Progenitor cell of endocrine pancreas (in vitro differentiated cells): ENCODE results near the gene CRMP1. TPM values are rescaled to one million over a fixed set of nuclear protein-coding genes. Genes with fewer than 3 reads are reported as not detected.

Source experiments
- DNase-seq: peaks from one replicate; pipeline ENCODE4 v3.0.0; 2021; ENCODE audit warnings: low spot score; ENCODE audit not compliant: unreplicated experiment
- H3K27ac Mint-ChIP-seq: 2 replicates; pipeline ENCODE4 v1.8.0; 2021; ENCODE audit warnings: mild to moderate bottlenecking, moderate library complexity, mixed read lengths
- H3K27me3 Mint-ChIP-seq: 2 replicates; pipeline ENCODE4 v1.8.0; 2021; ENCODE audit warnings: mixed read lengths
- H3K36me3 Mint-ChIP-seq: 2 replicates; pipeline ENCODE4 v1.8.0; 2022; ENCODE audit warnings: mixed read lengths; ENCODE audit not compliant: insufficient read depth
- H3K4me1 Mint-ChIP-seq: 2 replicates; pipeline ENCODE4 v1.8.0; 2021; ENCODE audit warnings: low read depth, mixed read lengths
- H3K4me3 Mint-ChIP-seq: 2 replicates; pipeline ENCODE4 v1.8.0; 2021; ENCODE audit warnings: low read depth, mild to moderate bottlenecking, moderate library complexity, mixed read lengths
- H3K9me3 Mint-ChIP-seq: 2 replicates; pipeline ENCODE4 v1.8.0; 2021; ENCODE audit warnings: low read depth, mixed read lengths
- long read RNA-seq: library from polyadenylated mRNA; unstranded; transcript quantifications from one replicate; pipeline ENCODE4 v2.0.0, GENCODE V29; 2020
- total RNA-seq: library from RNA; stranded (reverse); gene quantifications from 2 replicates; pipeline ENCODE4 v1.2.1, GENCODE V29; 2021
- TF ChIP-seq, protein P1 (sequence below): fragments of 200-600 bp; sonication (generic); IDR thresholded peaks from one replicate; pipeline ENCODE4 v1.5.0; 2021; ENCODE audit warnings: antibody characterized with exemption, mild to moderate bottlenecking; ENCODE audit not compliant: unreplicated experiment

CRMP1 gene
- total RNA-seq: 17.6 and 18.2 TPM in 2 replicates
- long read RNA-seq, partial matches to known transcripts: 5 of 15 reads
- long read RNA-seq, other reads (novel, unspliced or antisense): 5 of 15 reads

DNA sequence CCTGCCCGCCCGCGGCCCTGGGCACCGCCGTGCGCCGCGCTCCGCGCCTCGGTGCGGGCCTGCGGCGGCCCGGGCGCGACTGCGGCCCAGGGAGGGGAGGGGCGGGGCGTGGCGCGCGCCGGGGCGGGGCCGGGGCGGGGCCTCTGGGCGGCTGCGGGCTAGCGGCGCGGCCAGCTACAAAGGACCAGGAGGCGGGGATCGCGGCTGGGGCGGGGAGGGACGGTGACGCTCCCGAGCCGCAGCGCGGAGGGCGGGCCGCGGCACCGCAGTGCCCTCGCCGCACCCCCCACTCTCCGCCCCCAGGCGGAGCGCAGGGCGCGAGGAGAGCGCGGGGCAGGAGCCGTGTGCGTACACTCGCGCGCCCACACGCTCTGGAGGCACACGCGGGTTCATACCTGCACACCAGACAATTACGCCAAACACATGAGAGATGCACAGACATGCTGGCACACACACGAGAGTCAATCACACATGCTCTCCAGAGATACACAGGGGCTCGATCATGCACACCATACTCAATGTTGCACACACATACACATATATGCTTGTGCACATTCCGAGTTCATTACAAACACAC lies at the start of gene CRMP1:
CRMP1 (minus strand) TSS at position 83 of the 577 bp plus-strand sequence. CDS start 117 bp downstream, outside the sequence.
- Mint-ChIP-seq H3K4me1 (peaks cover 3% of the 10 kb centered on the region), H3K27ac (no peak within 1 kb of the TSS), H3K4me3 (peak within 1 kb of the TSS; percentile 16), H3K36me3 (no peaks in the 10 kb centered on the region), H3K27me3 (peaks cover 85% of the 10 kb centered on the region), H3K9me3 (peaks cover 4% of the 10 kb centered on the region)
- TF ChIP-seq, protein P1, sequence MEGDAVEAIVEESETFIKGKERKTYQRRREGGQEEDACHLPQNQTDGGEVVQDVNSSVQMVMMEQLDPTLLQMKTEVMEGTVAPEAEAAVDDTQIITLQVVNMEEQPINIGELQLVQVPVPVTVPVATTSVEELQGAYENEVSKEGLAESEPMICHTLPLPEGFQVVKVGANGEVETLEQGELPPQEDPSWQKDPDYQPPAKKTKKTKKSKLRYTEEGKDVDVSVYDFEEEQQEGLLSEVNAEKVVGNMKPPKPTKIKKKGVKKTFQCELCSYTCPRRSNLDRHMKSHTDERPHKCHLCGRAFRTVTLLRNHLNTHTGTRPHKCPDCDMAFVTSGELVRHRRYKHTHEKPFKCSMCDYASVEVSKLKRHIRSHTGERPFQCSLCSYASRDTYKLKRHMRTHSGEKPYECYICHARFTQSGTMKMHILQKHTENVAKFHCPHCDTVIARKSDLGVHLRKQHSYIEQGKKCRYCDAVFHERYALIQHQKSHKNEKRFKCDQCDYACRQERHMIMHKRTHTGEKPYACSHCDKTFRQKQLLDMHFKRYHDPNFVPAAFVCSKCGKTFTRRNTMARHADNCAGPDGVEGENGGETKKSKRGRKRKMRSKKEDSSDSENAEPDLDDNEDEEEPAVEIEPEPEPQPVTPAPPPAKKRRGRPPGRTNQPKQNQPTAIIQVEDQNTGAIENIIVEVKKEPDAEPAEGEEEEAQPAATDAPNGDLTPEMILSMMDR: no peak
- no peak for DNase-seq

GRCh38 chr4:5941601-5942000 lies 48.7 kb upstream of the CRMP1 start:
- H3K9me3 Mint-ChIP-seq: peaks cover 7% of the 10 kb centered on the region
- no peak overlapping the region for H3K4me3 Mint-ChIP-seq
- no peaks in the 10 kb centered on the region for H3K36me3 Mint-ChIP-seq
- H3K27ac Mint-ChIP-seq: no peak overlapping the region
- peaks cover 9% of the 10 kb centered on the region for H3K27me3 Mint-ChIP-seq
- no peak for DNase-seq
- TF ChIP-seq, protein P1: no peak
- peaks cover 6% of the 10 kb centered on the region for H3K4me1 Mint-ChIP-seq

DNA sequence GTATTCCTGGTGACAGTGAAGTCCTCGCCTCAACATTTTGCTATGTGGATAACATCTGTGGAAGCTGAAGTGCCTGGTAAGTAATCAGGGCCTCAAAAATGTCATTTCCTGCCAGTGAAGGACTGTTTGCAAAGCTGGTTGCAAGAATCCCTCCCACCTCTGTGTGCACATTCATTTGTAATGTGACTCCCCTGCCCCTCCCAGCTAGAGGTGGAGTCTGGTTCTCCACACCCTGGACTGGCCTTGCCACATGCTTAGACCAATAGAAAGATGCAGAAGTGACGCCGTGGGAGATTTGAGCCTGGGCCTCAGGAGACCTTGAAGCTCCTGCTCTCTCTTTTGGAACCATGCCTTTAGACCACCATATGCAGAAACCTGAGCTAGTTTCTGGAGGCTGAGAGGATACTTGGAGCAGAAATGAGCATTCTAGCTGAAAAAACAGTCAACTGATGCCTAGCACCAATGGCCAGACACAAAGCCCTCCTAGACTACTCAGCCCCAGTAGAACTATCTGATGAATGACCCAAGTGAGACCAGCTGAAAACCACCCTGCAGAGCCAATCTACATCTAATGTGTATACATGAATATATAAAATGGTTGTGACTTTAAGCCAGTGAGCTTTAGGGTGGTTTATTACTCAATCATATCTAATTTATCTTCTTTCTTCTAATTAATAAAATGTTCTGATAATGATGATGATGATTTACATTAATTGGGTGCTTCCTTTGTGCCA lies 47.8 kb upstream of the CRMP1 start:
- TF ChIP-seq, protein P1: no peak
- H3K4me3 Mint-ChIP-seq: no peak overlapping the region
- peaks cover 4% of the 10 kb centered on the region for H3K9me3 Mint-ChIP-seq
- H3K27me3 Mint-ChIP-seq: peaks cover 7% of the 10 kb centered on the region
- DNase-seq: peak; percentile 18
- H3K4me1 Mint-ChIP-seq: peaks cover 6% of the 10 kb centered on the region
- no peak overlapping the region for H3K27ac Mint-ChIP-seq
- H3K36me3 Mint-ChIP-seq: no peaks in the 10 kb centered on the region

- no peak for DNase-seq
- peaks cover 46% of the 10 kb centered on the region for H3K27me3 Mint-ChIP-seq
- peak overlapping the region; percentile 84 for H3K27ac Mint-ChIP-seq
- H3K4me3 Mint-ChIP-seq: no peak overlapping the region
- TF ChIP-seq, protein P1: no peak
- H3K36me3 Mint-ChIP-seq: no peaks in the 10 kb centered on the region
- no peaks in the 10 kb centered on the region for H3K9me3 Mint-ChIP-seq
- no peaks in the 10 kb centered on the region for H3K4me1 Mint-ChIP-seq
Observed at GRCh38 chr4:5933996-5934831, 41.3 kb upstream of the CRMP1 start.

DNA sequence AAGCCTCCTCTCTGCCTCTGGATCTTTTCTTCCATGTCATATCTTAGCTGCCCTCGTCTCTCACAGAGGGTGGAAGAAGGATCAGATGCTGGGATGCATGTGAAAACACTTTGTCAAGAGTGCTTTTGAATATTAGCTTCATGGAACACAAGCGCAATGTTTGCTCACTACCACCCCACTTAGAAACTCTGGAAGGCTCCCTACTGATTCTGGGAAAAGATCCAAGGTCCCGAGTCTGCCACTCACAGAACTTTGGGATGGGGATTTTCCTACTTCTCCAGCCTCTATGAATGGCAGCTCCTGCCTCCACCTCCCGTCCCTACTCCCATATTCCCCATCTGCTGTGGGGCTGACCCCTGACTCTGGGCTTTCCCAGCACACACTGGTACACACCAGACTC lies 40.2 kb upstream of the CRMP1 start:
- no peak for DNase-seq
- Mint-ChIP-seq H3K27me3 (peaks cover 56% of the 10 kb centered on the region), H3K27ac (no peak overlapping the region), H3K9me3 (no peaks in the 10 kb centered on the region), H3K4me1 (no peaks in the 10 kb centered on the region), H3K36me3 (no peaks in the 10 kb centered on the region), H3K4me3 (no peak overlapping the region)
- TF ChIP-seq, protein P1: no peak
